Panc1 (cell line): ENCODE results near the gene HFE. TPM values are rescaled to one million over a fixed set of nuclear protein-coding genes. Genes with fewer than 3 reads are reported as not detected.

Source experiments
- ATAC-seq: fragments of 200-7000 bp; cut with Tn5 transposase; 2 replicates; pipeline ENCODE4 v1.9.1; 2020; ENCODE audit warnings: mild to moderate bottlenecking, moderate library complexity
- BruUV-seq: library from RNA; stranded (reverse); fragments of 400-500 nt; replicated peaks from 2 replicates; lab custom pipeline; 2021; lab: Mats Ljungman, UMichigan
- CTCF ChIA-PET: fragments of 300-600 bp; sonication (Branson Sonifier 250); formaldehyde crosslinking; loops from one replicate; lab custom pipeline; 2022; ENCODE audit warnings: antibody characterized with exemption; lab: Charles Lee
- POLR2A ChIA-PET: fragments of 300-600 bp; sonication (Branson Sonifier 250); formaldehyde crosslinking; loops from one replicate; lab custom pipeline; 2022; ENCODE audit warnings: antibody characterized with exemption; lab: Charles Lee
- DNase-seq: peaks from one replicate; pipeline ENCODE4 v3.0.0-alpha.2; 2010; ENCODE audit warnings: low read depth, low spot score
- H3K27ac ChIP-seq: 2 replicates; pipeline ENCODE4 v1.5.1; 2011; ENCODE audit warnings: mild to moderate bottlenecking, low read length, inconsistent platforms
- H3K27me3 ChIP-seq: fragments of 200-500 bp; sonication (Bioruptor generic); 2 replicates; pipeline ENCODE4 v1.6.0; 2014; ENCODE audit warnings: low read length, inconsistent platforms; ENCODE audit not compliant: control insufficient read depth, insufficient read depth
- H3K36me3 ChIP-seq: fragments of 200-500 bp; sonication (Bioruptor generic); 2 replicates; pipeline ENCODE4 v1.5.1; 2014; ENCODE audit warnings: inconsistent platforms, mild to moderate bottlenecking, low read length, moderate library complexity; ENCODE audit not compliant: control insufficient read depth, insufficient read depth
- H3K4me1 ChIP-seq: 2 replicates; pipeline ENCODE4 v1.5.1; 2011; ENCODE audit warnings: inconsistent platforms, mild to moderate bottlenecking, low read length, moderate library complexity; ENCODE audit not compliant: control insufficient read depth, insufficient read depth
- H3K4me3 ChIP-seq, 2 experiments: 2 replicates each; pipeline ENCODE4 v1.5.1; 2011 to 2012; ENCODE audit warnings: low read depth in 2 of 2, low read length in 2 of 2, mild to moderate bottlenecking in 2 of 2, inconsistent platforms in 1 of 2, moderate library complexity in 1 of 2
- H3K9me3 ChIP-seq: fragments of 200-500 bp; sonication (Bioruptor generic); 2 replicates; pipeline ENCODE4 v1.5.1; 2014; ENCODE audit warnings: low read depth, mild to moderate bottlenecking, inconsistent platforms, low read length, moderate library complexity; ENCODE audit not compliant: control insufficient read depth, insufficient read depth
- POLR2AphosphoS5 ChIP-seq: IDR thresholded peaks from 2 replicates; pipeline ENCODE4 v1.6.1; 2012; ENCODE audit warnings: mild to moderate bottlenecking, low read depth, low read length, moderate library complexity
- REST ChIP-seq, 2 experiments: IDR thresholded peaks; 2 replicates each; pipeline ENCODE4 v1.6.1; 2011 to 2012; ENCODE audit warnings: low read depth in 2 of 2, control low read depth in 1 of 2, low read length in 1 of 2, mild to moderate bottlenecking in 1 of 2, moderate library complexity in 1 of 2; ENCODE audit not compliant: insufficient read depth in 1 of 2
- SIN3A ChIP-seq: IDR thresholded peaks from 2 replicates; pipeline ENCODE4 v1.6.1; 2012; ENCODE audit warnings: low read depth, mild to moderate bottlenecking, low read length, moderate library complexity, borderline replicate concordance; ENCODE audit not compliant: insufficient read depth
- TCF7L2 ChIP-seq: IDR thresholded peaks from 2 replicates; pipeline ENCODE4 v1.6.1; 2011; ENCODE audit warnings: mild to moderate bottlenecking, low read depth, low read length, inconsistent platforms
- in situ Hi-C: cut with HindIII; loops from 2 replicates; pipeline ENCODE4 v1.10.0; 2016; ENCODE audit warnings: low sequenced_read_pairs, low pct_unique_long_range_greater_than_20kb
- intact Hi-C: fragments of 100-400 bp; cut with micrococcal nuclease; formaldehyde crosslinking; loops from one replicate; pipeline ENCODE4 v1.10.0; 2022; ENCODE audit not compliant: unreplicated experiment
- total RNA-seq: library from RNA; stranded (reverse); gene quantifications from one replicate; pipeline ENCODE4 v1.2.1, GENCODE V29; 2021; ENCODE audit not compliant: unreplicated experiment
- TF ChIP-seq, protein P1 (sequence below): fragments of 450-650 bp; IDR thresholded peaks from 2 replicates; pipeline ENCODE4 v1.5.1; 2017; ENCODE audit warnings: mild to moderate bottlenecking

The HFE gene
- total RNA-seq, 1 experiment from 2014 or later = 12.1 TPM

GRCh38 chr6:26107935-26108334 lies 20.7 kb downstream of the HFE start:
- H3K36me3 ChIP-seq = no peaks in the 10 kb centered on the region
- intact Hi-C loops = no loop called here
- peak overlapping the region; percentile 18; the same call in 1 of the 2 replicates for H3K27ac ChIP-seq
- in situ Hi-C loops = no loop called here
- no peaks in the 10 kb centered on the region for H3K27me3 ChIP-seq
- DNase-seq = no peak
- no peak for TF ChIP-seq REST (IDR thresholded peaks at IDR 0.05; ENCODE audit: insufficient read depth in 1 of 2, low read depth in 2 of 2, low read length in 1 of 2)
- no peak for TF ChIP-seq TCF7L2
- no peak for TF ChIP-seq POLR2AphosphoS5
- ChIA-PET CTCF (no interaction called here), POLR2A (no interaction called here)
- peaks cover 10% of the 10 kb centered on the region for H3K4me1 ChIP-seq
- peaks cover 5% of the 10 kb centered on the region; the same call in 1 of the 2 replicates for H3K9me3 ChIP-seq
- ATAC-seq = no peak
- H3K4me3 ChIP-seq = no peak overlapping the region
- no TSS peak for BruUV-seq

DNA sequence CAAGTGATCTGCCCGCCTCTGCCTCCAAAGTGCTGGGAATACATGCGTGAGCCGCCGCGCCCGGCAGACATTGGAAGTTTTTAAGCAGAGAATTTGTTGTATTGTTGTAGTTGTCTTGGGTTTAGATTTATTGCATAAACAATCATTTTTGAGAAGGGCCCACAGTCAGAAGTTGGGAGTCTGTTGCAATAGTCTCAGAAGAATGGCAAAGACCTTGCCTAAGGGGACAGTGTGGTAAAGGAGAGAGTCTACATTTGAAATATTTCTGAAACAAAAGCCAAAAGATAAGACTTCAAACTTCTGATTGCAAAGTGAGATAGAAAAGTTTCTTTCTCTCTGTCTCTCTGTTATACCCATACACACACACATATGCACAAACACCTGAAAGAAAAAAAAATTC lies 22.5 kb downstream of the HFE start:
- in situ Hi-C loops = no loop called here
- POLR2A ChIA-PET = no interaction called here

More for the DNA sequence above, 22.5 kb downstream of the HFE start:
- no peak overlapping the region; the same call in 1 of the 2 replicates for H3K27ac ChIP-seq
- no peaks in the 10 kb centered on the region for H3K27me3 ChIP-seq
- CTCF ChIA-PET = no interaction called here
- DNase-seq (no peak), ATAC-seq (no peak)
- BruUV-seq = no TSS peak
- peaks cover 5% of the 10 kb centered on the region; the same call in 1 of the 2 replicates for H3K9me3 ChIP-seq
- no peaks in the 10 kb centered on the region for H3K4me1 ChIP-seq
- H3K36me3 ChIP-seq = no peaks in the 10 kb centered on the region
- H3K4me3 ChIP-seq = no peak overlapping the region
- TF ChIP-seq REST (IDR thresholded peaks at IDR 0.05; ENCODE audit: insufficient read depth in 1 of 2, low read depth in 2 of 2, low read length in 1 of 2) (no peak), TCF7L2 (no peak), SIN3A (no peak), POLR2AphosphoS5 (no peak)
- TF ChIP-seq, protein P1, sequence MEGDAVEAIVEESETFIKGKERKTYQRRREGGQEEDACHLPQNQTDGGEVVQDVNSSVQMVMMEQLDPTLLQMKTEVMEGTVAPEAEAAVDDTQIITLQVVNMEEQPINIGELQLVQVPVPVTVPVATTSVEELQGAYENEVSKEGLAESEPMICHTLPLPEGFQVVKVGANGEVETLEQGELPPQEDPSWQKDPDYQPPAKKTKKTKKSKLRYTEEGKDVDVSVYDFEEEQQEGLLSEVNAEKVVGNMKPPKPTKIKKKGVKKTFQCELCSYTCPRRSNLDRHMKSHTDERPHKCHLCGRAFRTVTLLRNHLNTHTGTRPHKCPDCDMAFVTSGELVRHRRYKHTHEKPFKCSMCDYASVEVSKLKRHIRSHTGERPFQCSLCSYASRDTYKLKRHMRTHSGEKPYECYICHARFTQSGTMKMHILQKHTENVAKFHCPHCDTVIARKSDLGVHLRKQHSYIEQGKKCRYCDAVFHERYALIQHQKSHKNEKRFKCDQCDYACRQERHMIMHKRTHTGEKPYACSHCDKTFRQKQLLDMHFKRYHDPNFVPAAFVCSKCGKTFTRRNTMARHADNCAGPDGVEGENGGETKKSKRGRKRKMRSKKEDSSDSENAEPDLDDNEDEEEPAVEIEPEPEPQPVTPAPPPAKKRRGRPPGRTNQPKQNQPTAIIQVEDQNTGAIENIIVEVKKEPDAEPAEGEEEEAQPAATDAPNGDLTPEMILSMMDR = no peak
- intact Hi-C loops = no loop called here
